ENCODE results near the gene TTC3.

DNA sequence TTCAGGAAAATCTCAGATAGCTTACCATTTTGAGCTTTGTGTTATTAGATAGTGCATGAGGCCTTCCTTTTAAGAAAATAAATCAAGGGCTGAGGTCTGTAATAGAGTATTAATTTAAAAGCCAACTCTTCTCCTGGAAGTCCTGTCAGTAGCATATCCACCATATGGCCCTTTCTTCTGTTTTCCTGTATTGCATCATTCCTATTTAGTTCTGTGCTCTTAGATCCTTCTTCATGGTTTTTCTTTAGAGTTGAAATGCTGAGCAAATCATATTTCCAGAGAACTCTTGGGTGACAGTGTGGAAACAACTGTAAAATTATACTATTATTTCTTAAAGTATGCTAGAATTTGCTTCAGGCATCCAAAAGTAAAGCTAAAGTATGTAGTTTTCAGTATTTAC is 91.7 kb downstream of the TTC3 start:
- TF ChIP-seq, protein P1, sequence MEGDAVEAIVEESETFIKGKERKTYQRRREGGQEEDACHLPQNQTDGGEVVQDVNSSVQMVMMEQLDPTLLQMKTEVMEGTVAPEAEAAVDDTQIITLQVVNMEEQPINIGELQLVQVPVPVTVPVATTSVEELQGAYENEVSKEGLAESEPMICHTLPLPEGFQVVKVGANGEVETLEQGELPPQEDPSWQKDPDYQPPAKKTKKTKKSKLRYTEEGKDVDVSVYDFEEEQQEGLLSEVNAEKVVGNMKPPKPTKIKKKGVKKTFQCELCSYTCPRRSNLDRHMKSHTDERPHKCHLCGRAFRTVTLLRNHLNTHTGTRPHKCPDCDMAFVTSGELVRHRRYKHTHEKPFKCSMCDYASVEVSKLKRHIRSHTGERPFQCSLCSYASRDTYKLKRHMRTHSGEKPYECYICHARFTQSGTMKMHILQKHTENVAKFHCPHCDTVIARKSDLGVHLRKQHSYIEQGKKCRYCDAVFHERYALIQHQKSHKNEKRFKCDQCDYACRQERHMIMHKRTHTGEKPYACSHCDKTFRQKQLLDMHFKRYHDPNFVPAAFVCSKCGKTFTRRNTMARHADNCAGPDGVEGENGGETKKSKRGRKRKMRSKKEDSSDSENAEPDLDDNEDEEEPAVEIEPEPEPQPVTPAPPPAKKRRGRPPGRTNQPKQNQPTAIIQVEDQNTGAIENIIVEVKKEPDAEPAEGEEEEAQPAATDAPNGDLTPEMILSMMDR (IDR thresholded peaks at IDR 0.05; ENCODE audit: insufficient read depth, low read depth, low read length), result no peak
- no peak for TF ChIP-seq EZH2 (IDR thresholded peaks at IDR 0.05; ENCODE audit: insufficient read depth, low read length)
